IMR-90 (cell line): ENCODE measurements around the gene DNMT3A. TPM values are rescaled to one million over a fixed set of nuclear protein-coding genes. Genes with fewer than 3 reads are reported as not detected.

ENCODE experiments used
- ATAC-seq: fragments of 200-7000 bp; cut with Tn5 transposase; 2 replicates; pipeline ENCODE4 v1.9.1; 2020; ENCODE audit warnings: low read depth, mild to moderate bottlenecking, moderate library complexity
- BruUV-seq: library from RNA; stranded (reverse); fragments of 400-500 nt; replicated peaks from 2 replicates; lab custom pipeline; 2021; lab: Mats Ljungman, UMichigan
- CTCF ChIA-PET: fragments of 300-600 bp; formaldehyde crosslinking; extraction: SDS; loops from one replicate; lab custom pipeline; 2021; ENCODE audit warnings: antibody characterized with exemption; lab: Yijun Ruan, JAX
- POLR2A ChIA-PET: fragments of 300-600 bp; sonication (Branson Sonifier 250); formaldehyde crosslinking; loops from one replicate; lab custom pipeline; 2022; ENCODE audit warnings: antibody characterized with exemption; ENCODE audit not compliant: unreplicated experiment; lab: Charles Lee
- DNase-seq: peaks from one replicate; pipeline ENCODE4 v3.0.0; 2013
- H2AFZ ChIP-seq: replicated peaks from 2 replicates; pipeline ENCODE3; 2013; ENCODE audit warnings: low read length, mild to moderate bottlenecking; ENCODE audit not compliant: poor library complexity
- H2AK5ac ChIP-seq: 2 replicates; pipeline ENCODE4 v1.6.1; 2013; ENCODE audit warnings: low read depth, low read length, inconsistent platforms
- H2AK9ac ChIP-seq: replicated peaks from 2 replicates; pipeline ENCODE3; 2013; ENCODE audit warnings: mild to moderate bottlenecking, low read depth, low read length, moderate library complexity; ENCODE audit not compliant: poor library complexity
- H2BK120ac ChIP-seq: 2 replicates; pipeline ENCODE4 v1.6.1; 2013; ENCODE audit warnings: low read depth, low read length, inconsistent platforms
- H2BK15ac ChIP-seq: 3 replicates; pipeline ENCODE4 v1.6.1; 2013; ENCODE audit warnings: low read depth, low read length, inconsistent platforms
- H2BK20ac ChIP-seq: 2 replicates; pipeline ENCODE4 v1.6.1; 2013; ENCODE audit warnings: low read depth, mild to moderate bottlenecking, inconsistent platforms, low read length, moderate library complexity
- H2BK5ac ChIP-seq: 2 replicates; pipeline ENCODE4 v1.6.1; 2013; ENCODE audit warnings: mild to moderate bottlenecking, low read depth, low read length, inconsistent platforms; ENCODE audit not compliant: poor library complexity, severe bottlenecking
- H3K14ac ChIP-seq: replicated peaks from 2 replicates; pipeline ENCODE4 v1.6.1; 2013; ENCODE audit warnings: low read depth, low read length, inconsistent platforms
- H3K18ac ChIP-seq: 2 replicates; pipeline ENCODE4 v1.6.1; 2013; ENCODE audit warnings: low read depth, low read length, control low read depth
- H3K23ac ChIP-seq: 2 replicates; pipeline ENCODE4 v1.6.1; 2013; ENCODE audit warnings: low read depth, low read length, inconsistent platforms
- H3K27ac ChIP-seq: 2 replicates; pipeline ENCODE4 v1.5.1; 2013; ENCODE audit warnings: mild to moderate bottlenecking, control low read depth, low read length; ENCODE audit not compliant: insufficient read depth
- H3K27me3 ChIP-seq: 2 replicates; pipeline ENCODE4 v1.6.1; 2013; ENCODE audit warnings: low read length; ENCODE audit not compliant: control insufficient read depth, insufficient read depth
- H3K36me3 ChIP-seq: 2 replicates; pipeline ENCODE4 v1.6.1; 2013; ENCODE audit warnings: low read length, mixed read lengths; ENCODE audit not compliant: control insufficient read depth, insufficient read depth
- H3K4ac ChIP-seq: 2 replicates; pipeline ENCODE4 v1.6.1; 2013; ENCODE audit warnings: low read depth, low read length, inconsistent platforms
- H3K4me1 ChIP-seq: 2 replicates; pipeline ENCODE4 v1.6.1; 2013; ENCODE audit warnings: low read length, mixed read lengths; ENCODE audit not compliant: control insufficient read depth, insufficient read depth
- H3K4me2 ChIP-seq: 2 replicates; pipeline ENCODE4 v1.6.1; 2013; ENCODE audit warnings: low read depth, mild to moderate bottlenecking, control low read depth, low read length, moderate library complexity
- H3K4me3 ChIP-seq: 2 replicates; pipeline ENCODE4 v1.5.1; 2013; ENCODE audit warnings: low read depth, mild to moderate bottlenecking, control low read depth, low read length, moderate library complexity; ENCODE audit not compliant: insufficient read depth
- H3K56ac ChIP-seq: 2 replicates; pipeline ENCODE4 v1.6.1; 2013; ENCODE audit warnings: low read length, inconsistent platforms; ENCODE audit not compliant: insufficient read depth; ENCODE audit errors: extremely low read depth
- H3K79me1 ChIP-seq, 2 experiments: 2 replicates each; pipeline ENCODE4 v1.6.1; 2013; ENCODE audit warnings: low read length in 2 of 2, inconsistent platforms in 1 of 2, low read depth in 1 of 2
- H3K9ac ChIP-seq: 2 replicates; pipeline ENCODE4 v1.6.1; 2013; ENCODE audit warnings: low read depth, low read length, control low read depth
- H3K9me1 ChIP-seq: 2 replicates; pipeline ENCODE4 v1.6.1; 2013; ENCODE audit warnings: low read length, inconsistent platforms; ENCODE audit not compliant: insufficient read depth
- H3K9me3 ChIP-seq: 2 replicates; pipeline ENCODE4 v1.6.1; 2013; ENCODE audit warnings: low read length; ENCODE audit not compliant: control insufficient read depth, insufficient read depth
- H4K20me1 ChIP-seq: 2 replicates; pipeline ENCODE4 v1.6.1; 2013; ENCODE audit warnings: low read length, inconsistent platforms; ENCODE audit not compliant: insufficient read depth
- H4K5ac ChIP-seq: 2 replicates; pipeline ENCODE4 v1.6.1; 2013; ENCODE audit warnings: mild to moderate bottlenecking, low read depth, low read length, control low read depth
- H4K8ac ChIP-seq, 2 experiments: 2 replicates each; pipeline ENCODE4 v1.6.1; 2013; ENCODE audit warnings: low read depth in 2 of 2, low read length in 2 of 2, control low read depth in 1 of 2, inconsistent platforms in 1 of 2
- H4K91ac ChIP-seq: 2 replicates; pipeline ENCODE4 v1.6.1; 2013; ENCODE audit warnings: low read depth, low read length, inconsistent platforms; ENCODE audit not compliant: insufficient read depth
- MAFK ChIP-seq: IDR thresholded peaks from 2 replicates; pipeline ENCODE4 v1.6.1; 2012; ENCODE audit warnings: low read depth, low read length, improper control_type of control experiment
- NFE2L2 ChIP-seq: fragments of 150-350 bp; IDR thresholded peaks from 2 replicates; pipeline ENCODE4 v1.6.1; 2016; ENCODE audit warnings: low read depth, mild to moderate bottlenecking, low read length
- WGBS, 2 experiments: methylation state at CpG; one replicate each; pipeline versions ENCODE4 v1.1.5 to v1.1.7; 2013; ENCODE audit warnings: missing lambda C conversion rate in 2 of 2; ENCODE audit not compliant: insufficient read length in 1 of 2; ENCODE audit errors: extremely low coverage in 2 of 2; 5-methylcytosine and 5-hydroxymethylcytosine counted together
- dilution Hi-C: fragments of 300-500 bp; cut with HindIII; formaldehyde crosslinking; loops from one replicate; pipeline ENCODE4 v1.14.3; 2018; ENCODE audit warnings: low sequenced_read_pairs; ENCODE audit not compliant: unreplicated experiment
- in situ Hi-C: fragments of 300-500 bp; cut with MboI; formaldehyde crosslinking; loops from 3 replicates; pipeline ENCODE4 v1.14.3; 2019; ENCODE audit warnings: low sequenced_read_pairs, inconsistent platforms, mixed read lengths
- intact Hi-C: fragments of 100-400 bp; cut with micrococcal nuclease; formaldehyde crosslinking; loops from 2 replicates; pipeline ENCODE4 v1.10.0; 2022
- polyA plus RNA-seq, 3 experiments: library from polyadenylated mRNA; depleted of rRNA; stranded (reverse); fragments of >200 nt; gene quantifications; 2 replicates each; pipeline ENCODE4 v1.2.3, GENCODE V29; 2012; ENCODE audit warnings: low replicate concordance in 1 of 3
- total RNA-seq: library from RNA; depleted of rRNA; stranded (reverse); fragments of >200 nt; gene quantifications from 2 replicates; pipeline ENCODE4 v1.2.3, GENCODE V29; 2012

The DNMT3A gene
- total and polyA plus RNA-seq, 2 of the 4 experiments (the other 2 are of a cell fraction) = 4.4 to 9.7 TPM

DNA sequence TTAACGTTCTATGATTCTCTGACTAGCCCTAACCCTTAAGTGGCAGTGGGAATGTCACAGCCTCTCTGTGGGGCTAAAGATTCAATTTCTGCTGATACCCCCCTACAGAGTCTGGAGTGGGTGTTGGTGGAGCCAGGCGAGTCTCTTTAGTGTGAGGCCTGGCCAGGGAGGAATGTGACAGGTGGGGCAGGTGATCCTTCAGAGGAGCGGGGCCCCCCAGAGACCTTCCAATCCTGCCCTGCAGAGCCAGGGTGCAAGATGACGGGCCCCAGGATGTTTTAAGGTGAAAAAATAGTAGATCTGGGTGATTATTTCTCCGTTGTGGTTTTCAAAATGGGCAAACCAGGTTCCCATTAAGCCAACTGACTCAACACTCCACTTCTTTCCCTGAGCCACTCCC is 28.2 kb upstream of the DNMT3A start:
- ChIA-PET CTCF (interaction anchor here (1.7 kb wide), 1 partner anchor 8 kb away, joined by 7 read pairs; no protein-coding TSS in a partner anchor), POLR2A (no interaction called here)
- no peak overlapping the region for H4K8ac ChIP-seq
- no peak overlapping the region for H3K4me3 ChIP-seq
- no peak overlapping the region for H4K91ac ChIP-seq
- no peaks in the 10 kb centered on the region for H4K20me1 ChIP-seq
- no peak overlapping the region for H2AK5ac ChIP-seq
- H3K27me3 ChIP-seq = peaks cover 4% of the 10 kb centered on the region
- H2BK20ac ChIP-seq = no peak overlapping the region
- H3K9me3 ChIP-seq = no peaks in the 10 kb centered on the region
- intact Hi-C loops (no loop called here), in situ Hi-C loops (no loop called here), dilution Hi-C loops (no loop called here)
- H2AFZ ChIP-seq = peak overlapping the region; percentile 23
- H2BK15ac ChIP-seq = no peak overlapping the region
- H3K27ac ChIP-seq = no peak overlapping the region
- no peak overlapping the region for H3K18ac ChIP-seq
- BruUV-seq = no TSS peak
- H3K56ac ChIP-seq = no peak overlapping the region
- no peak overlapping the region for H3K23ac ChIP-seq
- H2BK5ac ChIP-seq = no peak overlapping the region
- H3K9me1 ChIP-seq = no peaks in the 10 kb centered on the region
- 80% methylated on average over 1 of the region's 5 CpGs; no CpG with 5 or more reads in 1 of the 2 experiments for WGBS, 2 experiments
- no peaks in the 10 kb centered on the region for H3K4me1 ChIP-seq
- no peak overlapping the region for H2AK9ac ChIP-seq
- H3K9ac ChIP-seq = no peak overlapping the region
- no peak overlapping the region for H2BK120ac ChIP-seq
- no peak for ATAC-seq
- TF ChIP-seq NFE2L2 = no peak
- TF ChIP-seq MAFK = no peak
- no peak overlapping the region for H3K4me2 ChIP-seq
- no peak overlapping the region for H3K14ac ChIP-seq
- DNase-seq = no peak
- no peak overlapping the region for H4K5ac ChIP-seq
- no peaks in the 10 kb centered on the region for H3K36me3 ChIP-seq
- H3K79me1 ChIP-seq = no peaks in the 10 kb centered on the region
- no peak overlapping the region for H3K4ac ChIP-seq
